Mesenteric fat pad (tissue), 1 donor: ENCODE results near the gene CHKA. TPM values are rescaled to one million over a fixed set of nuclear protein-coding genes. Genes with fewer than 3 reads are reported as not detected.

Source experiments
- DNase-seq: peaks from one replicate; pipeline ENCODE4 v3.0.0-alpha.2; 2020; ENCODE audit warnings: low spot score
- total RNA-seq: library from RNA; stranded (reverse); fragmentation: NEBNext Ultra II Directional; extraction: Animal tissue kit (Norgen Biotek cat#: 25700); gene quantifications from one replicate; pipeline ENCODE4 v1.2.1, GENCODE V29; 2021
- donor health status: DM: yes; HTN: yes; CAD: no.

CHKA gene
- total RNA-seq, 1 donor from 2014 or later, result 33.4 TPM

GRCh38 chr11:68016904-68017817 is 104.0 kb downstream of the CHKA start:
- no peak for DNase-seq

DNA sequence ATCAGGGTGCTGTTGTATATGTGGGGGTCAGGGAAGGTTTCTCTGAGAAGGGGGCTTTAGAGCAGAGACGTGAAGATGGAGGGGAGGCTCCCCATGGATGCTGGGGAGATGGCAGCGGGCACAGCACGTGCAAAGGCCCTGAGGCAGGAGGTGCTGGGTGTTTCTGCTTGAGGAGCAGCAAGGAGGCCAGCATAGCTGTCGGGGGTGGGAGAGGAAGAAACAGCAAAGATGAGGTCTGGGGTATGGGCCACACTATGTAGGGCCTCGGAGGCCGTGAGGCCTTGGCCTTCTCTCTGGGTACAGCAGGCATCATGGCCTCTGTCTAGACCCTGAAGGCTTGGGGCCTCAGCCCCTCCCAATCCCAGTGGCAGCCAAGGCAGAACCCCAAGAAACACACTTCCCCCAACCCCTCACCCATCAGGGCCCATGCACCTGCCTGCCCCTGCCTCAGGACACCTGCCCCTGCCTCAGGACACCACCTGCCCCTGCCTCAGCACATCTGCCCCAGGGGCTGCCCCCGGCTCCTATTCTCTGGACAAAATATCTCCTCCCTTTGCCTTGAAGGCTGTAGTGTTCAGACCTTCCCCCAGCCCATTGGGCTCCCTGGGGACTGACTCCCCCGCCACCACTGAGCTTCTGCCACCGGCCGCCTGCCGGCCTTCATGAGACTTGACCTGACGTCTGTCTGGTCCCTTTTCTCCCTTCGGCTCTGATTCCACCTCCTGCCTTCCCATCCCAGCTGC is 104.9 kb downstream of the CHKA start:
- DNase-seq, result no peak

DNA sequence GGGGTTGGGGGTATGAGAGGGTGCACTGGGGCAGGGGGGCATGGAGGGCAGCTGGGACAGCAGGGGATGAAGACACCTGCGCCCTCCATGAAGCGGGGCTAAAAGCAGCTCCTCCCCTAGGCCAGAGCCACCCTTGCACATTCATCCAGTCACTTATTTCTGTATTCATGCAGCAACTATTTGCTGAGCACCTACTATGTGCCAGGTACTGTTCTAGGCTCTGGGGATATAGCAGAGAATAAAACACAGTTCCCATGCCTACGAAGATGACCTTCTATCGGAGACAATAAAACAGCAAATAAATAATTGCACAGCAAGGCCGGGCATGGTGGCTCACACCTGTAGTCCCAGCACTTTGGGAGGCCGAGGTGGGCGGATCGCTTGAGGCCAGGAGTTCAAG is 105.7 kb downstream of the CHKA start:
- no peak for DNase-seq

- DNase-seq, result no peak
Observed at GRCh38 chr11:68014947-68015447, 106.2 kb downstream of the CHKA start.

DNA sequence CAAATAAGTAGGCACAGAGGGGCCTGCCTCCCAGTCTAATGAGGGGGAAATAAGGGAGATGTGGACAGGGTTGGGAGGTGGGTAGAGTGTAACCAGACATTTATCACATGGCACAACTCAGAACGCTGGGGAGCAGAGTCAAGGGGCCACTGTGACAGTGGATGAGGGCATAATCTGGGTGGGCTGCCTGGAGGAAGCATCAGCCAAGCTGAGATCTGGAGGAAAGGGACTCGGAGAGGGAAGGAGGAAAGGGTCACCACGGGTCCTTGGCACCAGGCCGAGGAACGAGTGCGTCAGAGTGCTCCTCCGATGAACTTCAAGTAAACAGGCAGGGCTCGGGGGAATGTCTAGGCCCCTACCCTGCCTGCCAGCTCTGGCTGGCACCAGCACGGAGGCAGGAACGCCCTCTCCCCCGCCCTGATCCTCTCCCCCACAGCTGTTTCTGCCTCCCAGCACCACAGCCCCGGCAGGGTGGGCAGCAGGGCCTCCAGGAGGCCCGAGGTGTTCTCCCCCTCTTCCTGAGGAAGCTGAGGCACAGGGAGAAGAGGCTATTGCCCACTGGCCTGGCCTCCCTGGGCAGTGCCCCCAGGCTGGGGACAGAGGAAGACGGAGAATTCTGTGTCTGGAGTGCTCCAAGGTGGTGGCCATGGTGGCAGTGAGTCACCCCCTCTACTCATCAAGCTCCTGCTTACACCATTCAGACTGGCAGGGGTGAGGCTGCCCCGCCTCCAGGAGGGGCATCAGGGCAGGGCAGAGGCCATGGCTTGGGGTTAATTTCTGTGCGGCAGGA is 106.8 kb downstream of the CHKA start:
- no peak for DNase-seq

- no peak for DNase-seq
Observed at GRCh38 chr11:68013611-68014156, 107.5 kb downstream of the CHKA start.

- no peak for DNase-seq
Observed at GRCh38 chr11:68012843-68013610, 108.2 kb downstream of the CHKA start.

GRCh38 chr11:68012044-68012842 is 108.9 kb downstream of the CHKA start:
- no peak for DNase-seq

DNA sequence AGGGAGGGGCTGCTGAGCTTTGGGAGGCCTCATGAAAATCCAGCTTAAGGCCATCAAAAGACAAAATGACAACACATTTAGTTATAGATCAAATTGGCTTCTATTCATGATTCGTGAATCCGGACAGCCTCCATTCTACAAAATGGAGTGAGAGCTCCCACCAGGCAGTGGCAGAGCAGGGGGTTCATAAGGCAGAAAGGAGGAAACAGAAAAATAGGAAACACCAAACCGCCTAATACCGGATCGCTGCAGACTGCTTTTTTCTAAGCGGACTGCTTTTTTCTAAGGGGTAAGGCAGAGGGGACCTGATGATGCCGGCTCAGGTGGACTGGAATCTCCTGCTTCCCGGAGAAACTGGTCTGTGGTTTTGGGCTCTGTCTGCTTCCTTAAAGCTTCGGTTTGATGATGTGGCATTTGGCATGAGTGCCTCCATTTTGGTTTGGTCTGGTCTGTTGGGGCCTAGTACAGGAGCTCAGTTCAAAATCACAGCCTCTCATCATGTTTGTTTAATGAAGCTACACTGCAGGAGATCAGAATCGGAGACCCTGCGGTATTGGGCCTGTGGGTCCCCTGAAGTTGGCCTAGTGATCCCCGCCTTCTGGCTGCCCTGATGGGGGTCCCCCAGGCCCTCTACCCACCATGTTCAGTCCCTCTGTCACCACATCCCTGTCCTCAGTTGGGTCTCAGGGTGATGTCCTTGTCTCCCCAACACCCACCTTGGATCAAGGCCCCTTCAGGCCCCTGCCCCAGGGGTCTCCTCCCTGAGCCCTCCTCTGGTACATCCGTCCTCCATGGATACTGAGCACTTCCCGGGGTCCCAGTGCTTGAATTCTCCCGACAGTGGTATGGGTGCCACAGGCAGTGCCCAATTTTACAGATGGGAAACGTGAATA is 109.9 kb downstream of the CHKA start:
- no peak for DNase-seq

GRCh38 chr11:68010090-68011041 is 110.8 kb downstream of the CHKA start, which contains the start of gene ALDH3B1:
ALDH3B1 (plus strand) TSS chr11:68010327; CDS start chr11:68015298, 4,971 bp downstream.
- peak; percentile 97 for DNase-seq

- no peak for DNase-seq
Observed at GRCh38 chr11:68009391-68010089, 111.6 kb downstream of the CHKA start.

DNA sequence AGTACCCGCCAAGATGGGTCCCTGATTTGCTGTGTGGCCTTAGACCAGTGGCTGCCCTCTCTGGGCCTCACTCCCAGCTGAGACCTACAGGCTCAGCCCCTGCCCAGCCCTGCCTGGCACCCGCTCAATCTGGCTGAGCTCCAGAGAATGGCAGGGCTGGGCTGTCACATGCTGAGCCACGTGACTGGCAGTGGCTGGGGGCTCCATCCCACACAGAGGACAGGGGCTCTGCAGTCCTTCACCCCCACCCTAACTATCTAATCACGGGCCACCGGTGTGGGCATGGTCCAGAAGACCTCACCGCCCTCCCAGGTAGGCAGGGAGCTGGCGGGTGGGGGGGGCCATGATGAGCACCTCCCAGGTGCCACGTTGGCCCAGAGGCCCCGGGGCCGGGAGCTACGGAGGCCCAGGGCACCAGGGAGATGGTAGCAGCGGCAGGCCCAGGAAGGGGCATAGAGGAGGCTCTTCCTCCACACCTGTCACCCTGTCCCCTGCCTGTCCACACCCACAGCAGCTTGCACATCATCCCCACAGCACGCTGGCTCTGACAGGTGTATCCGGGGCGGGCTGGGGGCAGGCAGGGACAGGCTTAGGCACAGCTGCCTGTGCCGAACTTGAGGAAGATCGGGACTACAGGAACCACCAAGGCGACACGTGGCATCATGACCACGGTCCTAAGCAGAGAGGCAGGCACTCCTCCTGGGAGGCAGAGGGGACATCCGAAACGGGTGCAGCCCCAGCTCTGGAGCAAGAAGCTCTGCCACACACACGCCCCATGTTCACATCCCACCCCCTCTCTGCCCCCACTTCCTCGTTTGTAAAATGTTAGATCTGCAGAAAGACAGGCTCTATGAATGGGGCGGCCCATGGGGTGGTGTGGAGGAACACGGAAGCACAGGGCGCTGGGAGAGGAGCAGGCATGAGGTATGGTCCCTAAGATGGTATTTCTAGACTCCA is 112.5 kb downstream of the CHKA start:
- DNase-seq, result no peak

DNA sequence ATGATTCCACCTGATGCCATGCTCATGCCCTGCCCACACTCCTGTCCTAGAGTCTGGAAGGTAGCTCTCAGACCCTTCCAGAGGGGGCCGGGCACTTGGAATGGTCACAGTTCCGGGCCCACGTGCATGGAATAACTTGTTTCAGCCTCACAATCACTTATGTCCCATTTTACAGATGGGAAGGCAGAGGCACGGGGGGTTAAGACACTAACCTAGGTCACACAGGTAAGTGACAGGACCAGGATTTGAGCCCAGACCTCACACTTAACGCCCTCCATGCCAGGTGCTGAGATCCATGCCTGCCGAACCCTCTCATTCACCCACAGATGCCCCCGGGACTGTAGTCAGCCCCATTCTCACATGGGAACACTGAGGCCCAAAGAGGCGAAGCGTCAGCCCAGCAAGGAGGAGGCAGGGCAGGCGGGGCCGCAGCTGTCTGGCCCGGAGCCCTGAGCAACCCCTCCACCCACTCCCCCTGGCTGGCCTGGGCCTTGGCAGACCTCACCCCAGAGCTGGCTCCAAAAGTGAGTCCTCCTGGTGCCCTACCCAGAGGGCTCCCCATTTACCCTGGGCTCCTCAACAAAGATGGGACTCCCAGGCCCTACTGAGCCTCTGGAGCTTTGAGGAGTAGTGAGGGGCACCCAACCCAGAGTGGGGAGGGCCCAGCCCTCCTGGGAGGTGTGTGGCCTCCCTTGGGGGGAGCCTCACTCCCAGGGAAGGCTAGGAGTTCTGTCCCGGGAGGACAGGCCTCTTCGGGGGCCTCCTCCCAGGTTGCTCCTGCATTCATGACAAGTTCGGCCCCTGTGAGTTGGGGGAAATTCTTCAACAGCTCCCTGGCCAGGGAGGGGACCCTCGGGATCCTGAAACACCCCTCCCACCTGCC is 113.4 kb downstream of the CHKA start:
- DNase-seq, result no peak

GRCh38 chr11:68006606-68007166 is 114.5 kb downstream of the CHKA start:
- no peak for DNase-seq
